ENCODE results near the gene TRIP6.

- TF ChIP-seq CTCF (IDR thresholded peaks at IDR 0.05; ENCODE audit: poor library complexity) (no peak), EZH2 (IDR thresholded peaks at IDR 0.05; ENCODE audit: borderline replicate concordance) (no peak)
Measured at GRCh38 chr7:100908512-100908911, 41.3 kb downstream of the TRIP6 start.
